GM23248 (cell line): ENCODE results near the gene ATL3. TPM values are rescaled to one million over a fixed set of nuclear protein-coding genes. Genes with fewer than 3 reads are reported as not detected.
"Not testable (repeated sequence)": the region's sequence is repeated elsewhere in the genome, so short reads cannot be mapped to it uniquely, and the experiment has no call there.

ENCODE experiments used
- DNase-seq: peaks from one replicate; pipeline ENCODE4 v3.0.0-alpha.2; 2015
- H2AFZ ChIP-seq: fragments of 200-600 bp; sonication (generic); 2 replicates; pipeline ENCODE4 v1.6.1; 2016; ENCODE audit warnings: antibody characterized with exemption
- H3F3A ChIP-seq: fragments of 200-600 bp; sonication (generic); 2 replicates; pipeline ENCODE4 v1.6.1; 2016; ENCODE audit warnings: mild to moderate bottlenecking, antibody characterized with exemption, mixed run types; ENCODE audit not compliant: insufficient read depth
- H3K27ac ChIP-seq: fragments of 200-600 bp; sonication (generic); 2 replicates; pipeline ENCODE4 v1.5.1; 2016; ENCODE audit warnings: mild to moderate bottlenecking
- H3K27me3 ChIP-seq: fragments of 200-600 bp; sonication (generic); replicated peaks from 2 replicates; pipeline ENCODE4 v1.6.1; 2016; ENCODE audit warnings: mild to moderate bottlenecking; ENCODE audit not compliant: insufficient read depth
- H3K36me3 ChIP-seq: fragments of 200-600 bp; sonication (generic); 2 replicates; pipeline ENCODE4 v1.6.1; 2016; ENCODE audit warnings: low read depth, mild to moderate bottlenecking
- H3K4me1 ChIP-seq: fragments of 200-600 bp; sonication (generic); 2 replicates; pipeline ENCODE4 v1.6.1; 2016; ENCODE audit warnings: mild to moderate bottlenecking; ENCODE audit not compliant: insufficient read depth
- H3K4me2 ChIP-seq: fragments of 200-600 bp; sonication (generic); one replicate; pipeline ENCODE4 v1.6.1; 2016; ENCODE audit warnings: mild to moderate bottlenecking; ENCODE audit not compliant: unreplicated experiment
- H3K4me3 ChIP-seq: fragments of 200-600 bp; sonication (generic); 2 replicates; pipeline ENCODE4 v1.5.1; 2016; ENCODE audit warnings: mild to moderate bottlenecking
- H3K79me2 ChIP-seq: fragments of 200-600 bp; sonication (generic); 2 replicates; pipeline ENCODE4 v1.6.1; 2016; ENCODE audit warnings: mild to moderate bottlenecking; ENCODE audit not compliant: insufficient read depth
- H3K9ac ChIP-seq: fragments of 200-600 bp; sonication (generic); 2 replicates; pipeline ENCODE4 v1.6.1; 2016; ENCODE audit warnings: mild to moderate bottlenecking
- H3K9me2 ChIP-seq: fragments of 200-600 bp; sonication (generic); 2 replicates; pipeline ENCODE4 v1.6.1; 2016; ENCODE audit warnings: mixed run types, mild to moderate bottlenecking, moderate library complexity; ENCODE audit not compliant: insufficient read depth
- H3K9me3 ChIP-seq: fragments of 200-600 bp; sonication (generic); one replicate; pipeline ENCODE4 v1.6.1; 2017; ENCODE audit warnings: low read depth
- H4K20me1 ChIP-seq: fragments of 200-600 bp; sonication (generic); 2 replicates; pipeline ENCODE4 v1.6.0; 2016; ENCODE audit not compliant: insufficient read depth
- EZH2 ChIP-seq: fragments of 200-600 bp; sonication (generic); IDR thresholded peaks from 2 replicates; pipeline ENCODE4 v1.6.1; 2018; ENCODE audit warnings: antibody characterized with exemption, mild to moderate bottlenecking; ENCODE audit not compliant: insufficient read depth, poor library complexity, severe bottlenecking
- EZH2phosphoT487 ChIP-seq: fragments of 200-600 bp; sonication (generic); IDR thresholded peaks from 2 replicates; pipeline ENCODE4 v1.6.1; 2018; ENCODE audit warnings: antibody characterized with exemption, moderate library complexity, mild to moderate bottlenecking, low read depth; ENCODE audit not compliant: insufficient read depth
- WGBS, 2 experiments: methylation state at CpG; one replicate each; pipeline ENCODE4 v1.1.6; 2015 to 2017; ENCODE audit warnings: low lambda C conversion rate in 2 of 2, low coverage in 1 of 2; ENCODE audit errors: missing lambda C conversion rate in 2 of 2; 5-methylcytosine and 5-hydroxymethylcytosine counted together
- in situ Hi-C: fragments of 300-500 bp; cut with MboI; formaldehyde crosslinking; loops from 2 replicates; pipeline ENCODE4 v1.15.0; 2020
- polyA plus RNA-seq: library from polyadenylated mRNA; unstranded; fragments of >200 nt; fragmentation: Nextera tagmentation; extraction: Ambion mirVana; gene quantifications from 2 replicates; pipeline ENCODE4 v1.2.1, GENCODE V29; 2016
- total RNA-seq: library from RNA; depleted of rRNA; stranded (reverse); fragments of >200 nt; shearing (Covaris generic); gene quantifications from 2 replicates; pipeline ENCODE4 v1.2.3, GENCODE V29; 2014

ATL3 gene
- total and polyA plus RNA-seq, 2 experiments from 2014 or later: 79.9 to 210 TPM

DNA sequence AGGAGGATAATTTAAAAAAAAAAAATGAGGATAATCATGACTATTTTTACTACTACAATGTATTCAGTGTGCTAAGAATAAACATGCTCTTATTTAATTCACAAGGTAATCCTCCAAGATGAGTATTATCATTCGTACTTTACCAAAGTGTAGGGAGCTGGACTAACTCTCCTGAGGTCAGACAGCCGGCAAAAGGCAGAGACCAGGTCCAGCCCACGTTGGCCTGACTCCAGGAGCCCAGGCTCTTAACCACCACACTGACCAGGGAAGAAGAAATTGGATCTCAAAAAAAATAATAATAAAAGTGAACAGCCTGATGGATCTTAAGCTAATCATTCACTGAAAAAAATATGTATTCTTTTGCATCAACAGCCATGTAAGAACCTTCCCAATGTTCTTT lies 82.2 kb downstream of the ATL3 start:
- H3K79me2 ChIP-seq: no peaks in the 10 kb centered on the region
- H3K36me3 ChIP-seq: no peaks in the 10 kb centered on the region
- 75 to 80% methylated on average over 3 of the region's 3 CpGs for WGBS, 2 experiments
- no peaks in the 10 kb centered on the region for H4K20me1 ChIP-seq
- H3K9me2 ChIP-seq: no peaks in the 10 kb centered on the region
- no peak overlapping the region for H3K27ac ChIP-seq
- no peaks in the 10 kb centered on the region for H3K9me3 ChIP-seq
- H3K9ac ChIP-seq: no peak overlapping the region
- H3K4me3 ChIP-seq: no peak overlapping the region
- no peaks in the 10 kb centered on the region for H3K4me1 ChIP-seq
- no peak for TF ChIP-seq EZH2phosphoT487
- TF ChIP-seq EZH2: no peak
- H3F3A ChIP-seq: no peaks in the 10 kb centered on the region
- H3K4me2 ChIP-seq: no peak overlapping the region
- H2AFZ ChIP-seq: no peak overlapping the region
- DNase-seq: no peak
- H3K27me3 ChIP-seq: no peaks in the 10 kb centered on the region
- in situ Hi-C loops: no loop called here

DNA sequence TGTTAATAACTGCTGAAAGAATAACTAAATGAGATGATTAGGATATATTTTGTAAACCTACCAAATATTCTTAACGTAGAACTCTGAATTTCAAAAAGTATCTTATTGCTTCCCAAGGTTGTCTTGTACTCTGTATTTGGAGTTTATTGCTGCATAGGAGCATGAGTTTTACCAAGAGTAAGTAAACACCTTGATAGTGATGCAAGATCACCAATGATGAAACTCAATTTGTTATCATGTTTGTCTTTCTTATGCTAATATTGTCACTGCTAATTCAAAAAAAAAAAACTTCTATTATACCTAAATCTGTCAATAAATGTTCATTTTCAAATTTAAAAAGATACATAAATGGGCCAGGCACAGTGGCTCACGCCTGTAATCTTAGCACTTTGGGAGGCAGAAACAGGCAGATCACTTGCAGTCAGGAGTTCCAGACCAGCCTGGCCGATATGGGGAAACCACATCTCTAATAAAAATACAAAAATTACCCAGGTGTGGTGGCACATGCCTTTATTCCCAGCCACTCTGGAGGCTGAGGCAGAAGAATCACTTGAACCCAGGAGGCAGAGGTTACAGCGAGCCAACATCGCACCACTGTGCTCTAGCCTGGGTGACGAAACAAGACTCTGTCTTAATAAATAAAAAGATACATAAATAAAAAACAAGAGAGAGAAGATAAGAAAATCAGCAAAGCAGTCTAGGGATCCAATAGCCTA lies 84.6 kb downstream of the ATL3 start:
- Histone ChIP-seq H3K9me2 (no peaks in the 10 kb centered on the region), H3K36me3 (no peaks in the 10 kb centered on the region)
- WGBS, 2 experiments: 89 to 92% methylated on average over 6 of the region's 6 CpGs

DNA sequence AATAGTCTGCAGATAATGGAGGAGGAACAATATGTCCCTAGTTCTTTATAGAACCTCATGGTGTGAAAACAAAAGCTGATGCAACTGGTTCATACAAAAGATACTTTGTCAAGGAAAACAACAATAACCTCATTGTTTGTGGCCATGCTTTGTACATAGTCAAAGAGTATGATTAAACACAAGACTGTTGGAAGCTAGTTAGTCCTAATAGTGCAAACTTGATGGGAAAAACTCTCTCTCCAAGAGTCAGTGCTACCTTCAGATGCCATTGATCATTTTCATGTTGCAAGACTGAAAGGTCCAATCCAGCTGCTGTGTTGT lies 87.9 kb downstream of the ATL3 start:
- no peak for DNase-seq
- in situ Hi-C loops: no loop called here
- H3K36me3 ChIP-seq: no peaks in the 10 kb centered on the region

More for the DNA sequence above, 84.6 kb downstream of the ATL3 start:
- Histone ChIP-seq H3K9ac (no peak overlapping the region), H2AFZ (no peak overlapping the region), H3K27me3 (no peaks in the 10 kb centered on the region), H4K20me1 (no peaks in the 10 kb centered on the region), H3K27ac (no peak overlapping the region), H3K4me1 (no peaks in the 10 kb centered on the region), H3F3A (no peaks in the 10 kb centered on the region), H3K9me3 (no peaks in the 10 kb centered on the region), H3K4me3 (no peak overlapping the region), H3K79me2 (no peaks in the 10 kb centered on the region), H3K4me2 (no peak overlapping the region)
- in situ Hi-C loops: no loop called here
- DNase-seq: no peak
- no peak for TF ChIP-seq EZH2phosphoT487

DNA sequence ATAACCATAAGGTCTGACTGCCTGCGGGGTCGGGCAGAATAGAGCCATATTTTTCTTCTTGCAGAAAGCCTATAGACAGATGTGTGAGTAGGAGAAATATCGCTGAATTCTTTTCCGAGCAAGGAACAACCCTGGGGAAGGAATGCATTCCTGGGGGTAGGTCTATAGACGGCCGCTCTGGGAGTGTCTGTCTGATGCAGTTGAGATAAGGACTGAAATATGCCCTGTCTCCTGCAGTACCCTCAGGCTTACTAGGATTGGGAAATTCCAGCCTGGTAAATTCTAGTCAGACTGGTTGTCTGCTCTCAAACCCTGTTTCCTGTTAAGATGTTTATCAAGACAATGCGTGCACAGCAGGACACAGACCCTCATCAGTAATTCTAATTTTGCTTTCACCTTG lies 90.0 kb downstream of the ATL3 start:
- H3K27ac ChIP-seq, H3K79me2 ChIP-seq, H2AFZ ChIP-seq, H3K36me3 ChIP-seq, H3K4me1 ChIP-seq, H3K9me3 ChIP-seq, H4K20me1 ChIP-seq, H3K9me2 ChIP-seq, in situ Hi-C loops, H3K9ac ChIP-seq, H3K27me3 ChIP-seq, DNase-seq, H3K4me3 ChIP-seq, H3F3A ChIP-seq, H3K4me2 ChIP-seq: not testable (repeated sequence)
- 83 to 88% methylated on average over 7 of the region's 7 CpGs for WGBS, 2 experiments

More for the DNA sequence above, 87.9 kb downstream of the ATL3 start:
- no peaks in the 10 kb centered on the region for H4K20me1 ChIP-seq
- no peaks in the 10 kb centered on the region for H3K79me2 ChIP-seq
- H3K4me1 ChIP-seq: no peaks in the 10 kb centered on the region
- no peak overlapping the region for H3K4me2 ChIP-seq
- H3K9ac ChIP-seq: no peak overlapping the region
- no peaks in the 10 kb centered on the region for H3K27me3 ChIP-seq
- no peaks in the 10 kb centered on the region for H3K9me3 ChIP-seq
- no peak overlapping the region for H3K27ac ChIP-seq
- no peaks in the 10 kb centered on the region for H3K9me2 ChIP-seq
- TF ChIP-seq EZH2phosphoT487 (no peak), EZH2 (no peak)
- H3F3A ChIP-seq: no peaks in the 10 kb centered on the region
- no peak overlapping the region for H3K4me3 ChIP-seq
- no peak overlapping the region for H2AFZ ChIP-seq

DNA sequence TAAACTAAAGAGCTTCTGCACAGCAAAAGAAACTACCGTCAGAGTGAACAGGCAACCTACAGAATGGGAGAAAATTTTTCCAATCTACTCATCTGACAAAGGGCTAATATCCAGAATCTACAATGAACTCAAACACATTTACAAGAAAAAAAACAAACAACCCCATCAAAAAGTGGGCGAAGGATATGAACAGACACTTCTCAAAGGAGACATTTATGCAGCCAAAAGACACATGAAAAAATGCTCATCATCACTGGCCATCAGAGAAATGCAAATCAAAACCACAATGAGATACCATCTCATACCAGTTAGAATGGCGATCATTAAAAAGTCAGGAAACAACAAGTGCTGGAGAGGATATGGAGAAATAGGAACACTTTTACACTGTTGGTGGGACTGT lies 92.3 kb downstream of the ATL3 start:
- H2AFZ ChIP-seq, H3K9ac ChIP-seq, DNase-seq, H3K4me2 ChIP-seq, H4K20me1 ChIP-seq, H3K9me3 ChIP-seq, H3K27me3 ChIP-seq, in situ Hi-C loops, H3K79me2 ChIP-seq, H3K4me3 ChIP-seq, H3K27ac ChIP-seq, H3K36me3 ChIP-seq, H3F3A ChIP-seq, H3K9me2 ChIP-seq: not testable (repeated sequence)
- WGBS, 2 experiments: 61 to 73% methylated on average over 3 of the region's 3 CpGs
- peaks cover 10% of the 10 kb centered on the region for H3K4me1 ChIP-seq
